NCI-H2227 (cell line): ENCODE results near the gene PRX.

Experiments
- DNase-seq: peaks from one replicate; lab custom pipeline; 2025; ENCODE audit not compliant: unreplicated experiment; lab: John Stamatoyannopoulos, UW

Gene PRX

GRCh38 chr19:40365613-40366401 lies 47.4 kb downstream of the PRX start:
- DNase-seq = peak; percentile 98

- DNase-seq = no peak
These were observed 48.2 kb downstream of the PRX start for GRCh38 chr19:40365010-40365409.

- DNase-seq = no peak
These were observed 50.1 kb downstream of the PRX start for GRCh38 chr19:40363069-40363468.

- no peak for DNase-seq
These were observed 51.0 kb downstream of the PRX start for GRCh38 chr19:40362160-40362559.

GRCh38 chr19:40360708-40361241 lies 52.4 kb downstream of the PRX start:
- DNase-seq = no peak

- DNase-seq = no peak
These were observed 53.0 kb downstream of the PRX start for GRCh38 chr19:40360020-40360707.

GRCh38 chr19:40358773-40359172 lies 54.4 kb downstream of the PRX start:
- DNase-seq = no peak

GRCh38 chr19:40357640-40358039 lies 55.5 kb downstream of the PRX start:
- DNase-seq = no peak

GRCh38 chr19:40356681-40357595 lies 56.2 kb downstream of the PRX start:
- no peak for DNase-seq

- DNase-seq = no peak
These were observed 57.0 kb downstream of the PRX start for GRCh38 chr19:40355975-40356680.

- DNase-seq = peak; percentile 86
These were observed 64.1 kb downstream of the PRX start for GRCh38 chr19:40348961-40349507.

- DNase-seq = peak; percentile 100
These were observed 64.9 kb downstream of the PRX start, which contains the start of the genes C19orf47 and PLD3 for GRCh38 chr19:40348125-40348913. Gene C19orf47, minus strand, starts transcription at chr19:40348397. Its CDS starts 6,540 bp downstream, at chr19:40341857. Gene PLD3, plus strand, starts transcription at chr19:40348695. Its CDS starts 17,789 bp downstream, at chr19:40366484.

- no peak for DNase-seq
These were observed 68.8 kb downstream of the PRX start for GRCh38 chr19:40344422-40344821.
